H1 (cell line): ENCODE data around the gene MOGAT3. TPM values are rescaled to one million over a fixed set of nuclear protein-coding genes. Genes with fewer than 3 reads are reported as not detected.

Experiments
- CTCF ChIA-PET: fragments of 300-600 bp; sonication (Branson Sonifier 250); formaldehyde crosslinking; loops from one replicate; lab custom pipeline; 2021; ENCODE audit not compliant: partially characterized antibody; lab: Charles Lee
- POLR2A ChIA-PET: fragments of 300-600 bp; sonication (Branson Sonifier 250); formaldehyde crosslinking; loops from one replicate; lab custom pipeline; 2021; ENCODE audit warnings: inconsistent platforms; ENCODE audit not compliant: partially characterized antibody; lab: Charles Lee
- DNase-seq, 2 experiments: peaks; one replicate each; pipeline versions ENCODE4 v3.0.0 to v3.0.0-alpha.2; 2010 to 2022; ENCODE audit warnings: low spot score in 2 of 2, low read depth in 1 of 2, mixed read lengths in 1 of 2
- FAIRE-seq: peaks from 2 replicates; lab custom pipeline; 2011; peaks lifted over from hg19 to GRCh38; lab: Jason Lieb, UNC
- H2AFZ ChIP-seq: 2 replicates; pipeline ENCODE4 v1.8.1; 2012; ENCODE audit warnings: low read length, inconsistent platforms
- H2AK5ac ChIP-seq: 2 replicates; pipeline ENCODE4 v1.6.1; 2013; ENCODE audit warnings: low read depth, low read length
- H2BK120ac ChIP-seq: replicated peaks from 2 replicates; pipeline ENCODE3; 2013; ENCODE audit warnings: low read depth, low read length, inconsistent platforms
- H2BK12ac ChIP-seq: 2 replicates; pipeline ENCODE4 v1.6.1; 2013; ENCODE audit warnings: low read depth, low read length
- H2BK15ac ChIP-seq: 2 replicates; pipeline ENCODE4 v1.6.1; 2013; ENCODE audit warnings: low read length
- H2BK20ac ChIP-seq: 2 replicates; pipeline ENCODE4 v1.6.1; 2013; ENCODE audit warnings: low read length
- H2BK5ac ChIP-seq: 2 replicates; pipeline ENCODE4 v1.6.1; 2013; ENCODE audit warnings: low read depth, low read length
- H3K14ac ChIP-seq: 2 replicates; pipeline ENCODE4 v1.6.1; 2013; ENCODE audit warnings: inconsistent platforms; ENCODE audit not compliant: insufficient read length
- H3K18ac ChIP-seq: 2 replicates; pipeline ENCODE4 v1.6.1; 2013; ENCODE audit warnings: low read length; ENCODE audit errors: extremely low read depth
- H3K23ac ChIP-seq: 2 replicates; pipeline ENCODE4 v1.6.1; 2013; ENCODE audit warnings: inconsistent platforms; ENCODE audit not compliant: insufficient read length
- H3K23me2 ChIP-seq: 2 replicates; pipeline ENCODE4 v1.6.1; 2013; ENCODE audit warnings: low read depth, low read length
- H3K27ac ChIP-seq: 2 replicates; pipeline ENCODE4 v1.6.1; 2011; ENCODE audit warnings: low read depth, low read length, inconsistent platforms
- H3K27me3 ChIP-seq, 4 experiments: replicated peaks in 1 of 4; 1 replicate in 1 of 4; 2 replicates in 3 of 4; pipeline versions ENCODE4 v1.6.1 to v1.8.1; 2011 to 2013; ENCODE audit warnings: low read length in 3 of 4, mild to moderate bottlenecking in 3 of 4, inconsistent platforms in 2 of 4, mixed read lengths in 2 of 4, moderate library complexity in 1 of 4; ENCODE audit not compliant: control insufficient read depth in 3 of 4, insufficient read depth in 3 of 4; ENCODE audit errors: extremely low read depth in 1 of 4
- H3K36me3 ChIP-seq, 4 experiments: 2 replicates each; pipeline versions ENCODE4 v1.6.1 to v1.8.1; 2011 to 2013; ENCODE audit warnings: mild to moderate bottlenecking in 4 of 4, low read length in 3 of 4, moderate library complexity in 2 of 4, control low read depth in 1 of 4, inconsistent platforms in 1 of 4; ENCODE audit not compliant: insufficient read depth in 4 of 4, control insufficient read depth in 2 of 4
- H3K4ac ChIP-seq: replicated peaks from 2 replicates; pipeline ENCODE3; 2013; ENCODE audit warnings: low read length, low read depth, mixed read lengths, inconsistent platforms; ENCODE audit not compliant: insufficient read length
- H3K4me1 ChIP-seq, 4 experiments: replicated peaks in 1 of 4; 1 replicate in 1 of 4; 2 replicates in 3 of 4; pipeline versions ENCODE4 v1.6.1 to v1.8.1; 2011 to 2013; ENCODE audit warnings: low read length in 3 of 4, inconsistent platforms in 2 of 4, mixed read lengths in 1 of 4; ENCODE audit not compliant: insufficient read depth in 4 of 4, control insufficient read depth in 3 of 4
- H3K4me2 ChIP-seq, 2 experiments: 2 replicates each; pipeline versions ENCODE4 v1.6.1 to v1.8.1; 2011 to 2013; ENCODE audit warnings: low read depth in 2 of 2, low read length in 2 of 2, control low read depth in 1 of 2, inconsistent platforms in 1 of 2, mild to moderate bottlenecking in 1 of 2; ENCODE audit not compliant: insufficient read depth in 1 of 2
- H3K4me3 ChIP-seq, 4 experiments: fragments of 200-600, 300-600 bp in 1 of 4; sonication (generic), shearing (Covaris generic), sonication (Bioruptor Twin) in 1 of 4; 2 replicates each; pipeline versions ENCODE4 v1.5.1 to v1.8.1; 2011 to 2016; ENCODE audit warnings: low read length in 4 of 4, low read depth in 3 of 4, control low read depth in 2 of 4, inconsistent platforms in 2 of 4, mild to moderate bottlenecking in 2 of 4, mixed read lengths in 1 of 4, moderate library complexity in 1 of 4; ENCODE audit not compliant: insufficient read depth in 2 of 4; ENCODE audit errors: extremely low read depth in 1 of 4
- H3K56ac ChIP-seq: replicated peaks from 2 replicates; pipeline ENCODE3; 2013; ENCODE audit warnings: low read depth, mild to moderate bottlenecking, mixed read lengths, low read length, inconsistent platforms; ENCODE audit not compliant: insufficient read length
- H3K79me1 ChIP-seq: 2 replicates; pipeline ENCODE4 v1.6.1; 2013; ENCODE audit warnings: low read depth, low read length, control low read depth
- H3K79me2 ChIP-seq, 2 experiments: 2 replicates each; pipeline versions ENCODE4 v1.6.1 to v1.8.1; 2012 to 2013; ENCODE audit warnings: low read length in 2 of 2, mild to moderate bottlenecking in 2 of 2, inconsistent platforms in 1 of 2; ENCODE audit not compliant: insufficient read depth in 2 of 2, control insufficient read depth in 1 of 2
- H3K9ac ChIP-seq, 4 experiments: replicated peaks in 1 of 4; 1 replicate in 1 of 4; 2 replicates in 3 of 4; pipeline versions ENCODE4 v1.6.1 to v1.8.1; 2011 to 2013; ENCODE audit warnings: low read depth in 3 of 4, low read length in 3 of 4, control low read depth in 2 of 4, mild to moderate bottlenecking in 2 of 4, moderate library complexity in 2 of 4, inconsistent platforms in 1 of 4; ENCODE audit errors: extremely low read depth in 1 of 4
- H3K9me3 ChIP-seq, 2 experiments: 2 replicates each; pipeline versions ENCODE4 v1.6.1 to v1.8.1; 2012 to 2013; ENCODE audit warnings: mild to moderate bottlenecking in 2 of 2, moderate library complexity in 2 of 2, control low read depth in 1 of 2, inconsistent platforms in 1 of 2, low read depth in 1 of 2, low read length in 1 of 2, mixed read lengths in 1 of 2; ENCODE audit not compliant: insufficient read depth in 2 of 2
- H4K20me1 ChIP-seq, 2 experiments: replicated peaks in 1 of 2; 2 replicates each; pipeline versions ENCODE3 to v1.8.1; 2011 to 2013; ENCODE audit warnings: inconsistent platforms in 2 of 2, low read length in 2 of 2, mild to moderate bottlenecking in 1 of 2; ENCODE audit not compliant: insufficient read depth in 2 of 2, control insufficient read depth in 1 of 2
- H4K5ac ChIP-seq: 2 replicates; pipeline ENCODE4 v1.6.1; 2013; ENCODE audit warnings: low read length, low read depth, mixed read lengths, inconsistent platforms; ENCODE audit not compliant: insufficient read length
- H4K8ac ChIP-seq: 2 replicates; pipeline ENCODE4 v1.8.0; 2013; ENCODE audit warnings: mild to moderate bottlenecking, moderate library complexity, low read length, inconsistent platforms; ENCODE audit not compliant: insufficient read depth; ENCODE audit errors: extremely low read depth
- H4K91ac ChIP-seq: replicated peaks from 2 replicates; pipeline ENCODE3; 2013; ENCODE audit warnings: low read length, mixed read lengths, inconsistent platforms; ENCODE audit not compliant: insufficient read length
- CBX5 ChIP-seq: fragments of 300-800, 300-1000 bp; sonication (generic); IDR thresholded peaks from 2 replicates; pipeline ENCODE4 v1.7.1; 2016; ENCODE audit warnings: antibody characterized with exemption, low read length, low read depth
- GABPA ChIP-seq: IDR thresholded peaks from 2 replicates; pipeline ENCODE4 v1.6.1; 2011; ENCODE audit warnings: mild to moderate bottlenecking, low read length, moderate library complexity, borderline replicate concordance; ENCODE audit not compliant: insufficient read depth
- GTF2F1 ChIP-seq: IDR thresholded peaks from 2 replicates; pipeline ENCODE4 v1.6.1; 2012; ENCODE audit warnings: low read depth, low read length, improper control_type of control experiment, borderline replicate concordance
- JUN ChIP-seq: IDR thresholded peaks from 2 replicates; pipeline ENCODE4 v1.6.1; 2011; ENCODE audit warnings: low read depth, mild to moderate bottlenecking, improper control_type of control experiment, low read length
- KDM1A ChIP-seq: fragments of 200-600, 300-600 bp; sonication (generic); IDR thresholded peaks from 2 replicates; pipeline ENCODE4 v1.7.1; 2016; ENCODE audit warnings: mild to moderate bottlenecking, low read length, borderline replicate concordance
- SIN3A ChIP-seq, 2 experiments: IDR thresholded peaks in 1 of 2; conservative IDR thresholded peaks in 1 of 2; 2 replicates each; pipeline ENCODE4 v1.6.1; 2011 to 2012; ENCODE audit warnings: low read length in 2 of 2, improper control_type of control experiment in 1 of 2, low read depth in 1 of 2, mild to moderate bottlenecking in 1 of 2
- SIRT6 ChIP-seq: IDR thresholded peaks from one replicate; pipeline ENCODE4 v1.7.1; 2012; ENCODE audit warnings: low read length, inconsistent platforms
- SP1 ChIP-seq: IDR thresholded peaks from 2 replicates; pipeline ENCODE4 v1.6.1; 2011; ENCODE audit warnings: low read depth, low read length
- SRF ChIP-seq: IDR thresholded peaks from 2 replicates; pipeline ENCODE4 v1.6.1; 2011; ENCODE audit warnings: mild to moderate bottlenecking, low read depth, low read length, moderate library complexity
- WGBS, 2 experiments: shearing (Covaris generic) in 1 of 2; methylation state at CpG; one replicate each; pipeline versions ENCODE4 v1.1.6 to v1.1.7; 2013 to 2015; ENCODE audit warnings: low lambda C conversion rate in 2 of 2, mixed read lengths in 2 of 2, inconsistent platforms in 1 of 2, low coverage in 1 of 2, missing lambda C conversion rate in 1 of 2; ENCODE audit not compliant: insufficient replicate concordance in 2 of 2, insufficient coverage in 1 of 2, insufficient read length in 1 of 2; ENCODE audit errors: extremely low coverage in 1 of 2, missing lambda C conversion rate in 1 of 2; 5-methylcytosine and 5-hydroxymethylcytosine counted together
- long read RNA-seq, 2 experiments: library from RNA in 1 of 2; library from capped mRNA in 1 of 2; stranded (forward); transcript quantifications; one replicate each; pipeline ENCODE4 v2.0.0, GENCODE V29; 2021; ENCODE audit warnings: inconsistent platforms in 1 of 2
- polyA minus RNA-seq, 3 experiments: library from RNA; depleted of rRNA, polyadenylated mRNA; stranded (reverse); fragments of >200 nt; gene quantifications; 1 replicate in 2 of 3; 2 replicates in 1 of 3; pipeline ENCODE4 v1.2.3, GENCODE V29; 2011
- polyA plus RNA-seq, 7 experiments: library from polyadenylated mRNA; depleted of rRNA in 3 of 7; stranded (reverse) in 5 of 7; unstranded in 2 of 7; fragments of >200 nt in 5 of 7; fragments of 200-250 nt in 2 of 7; gene quantifications; 1 replicate in 5 of 7; 2 replicates in 1 of 7; 4 replicates in 1 of 7; pipeline versions ENCODE4 v1.2.1 to v1.2.3, GENCODE V29; 2011 to 2013; ENCODE audit warnings: missing spikeins in 2 of 7, mixed read lengths in 2 of 7
- total RNA-seq: library from RNA; stranded (reverse); fragmentation: NEBNext Ultra II Directional; extraction: Animal tissue kit (Norgen Biotek cat#: 25700); gene quantifications from 2 replicates; pipeline ENCODE4 v1.2.1, GENCODE V29; 2021

MOGAT3 gene
- 0.82 TPM in 1 of 2 replicates, not detected in the other for total RNA-seq
- polyA plus RNA-seq (2011; rRNA removed): 0.21 and 0.58 TPM in 2 replicates
- polyA plus RNA-seq (2011; cell fraction: cytosol; rRNA removed): 0.48 TPM
- polyA plus RNA-seq (2011; cell fraction: nucleus; rRNA removed): 0.76 TPM
- 0.23 to 0.61 TPM (median 0.24 TPM) in 3 of 4 replicates, not detected in the other for polyA plus RNA-seq (2012, experiment 1 of 2)
- polyA plus RNA-seq (2012, experiment 2 of 2): 0.14 TPM
- polyA plus RNA-seq (2013, experiment 1 of 2): 0.59 TPM
- 0.72 TPM for polyA plus RNA-seq (2013, experiment 2 of 2)
- 1.9 TPM in 1 of 2 replicates, not detected in the other for polyA minus RNA-seq (2011; rRNA and poly(A)+ RNA removed)
- not detected for polyA minus RNA-seq (2011; cell fraction: cytosol; rRNA and poly(A)+ RNA removed)
- 1.3 TPM for polyA minus RNA-seq (2011; cell fraction: nucleus; rRNA and poly(A)+ RNA removed)
- long read RNA-seq, experiment 1: 0 reads
- long read RNA-seq, experiment 2: 0 reads

GRCh38 chr7:101200862-101201599, at the start of gene MOGAT3:
Gene MOGAT3 (minus strand): TSS chr7:101201036. CDS start chr7:101200854, 182 bp downstream.
- Histone ChIP-seq H2BK15ac (peak within 1 kb of the TSS; percentile 61; the same call in 1 of the 2 replicates), H2BK5ac (peak within 1 kb of the TSS; percentile 52; the same call in 1 of the 2 replicates), H2BK20ac (peak within 1 kb of the TSS; percentile 80; the same call in 1 of the 2 replicates), H3K14ac (no peak within 1 kb of the TSS), H3K79me1 (no peaks in the 10 kb centered on the region), H3K4me3 (peak within 1 kb of the TSS; percentile 37 to 60 (median 47)), H3K23me2 (peaks cover 8% of the 10 kb centered on the region; the same call in 1 of the 2 replicates), H2BK12ac (peak within 1 kb of the TSS; percentile 96; the same call in 1 of the 2 replicates), H3K4ac (no peak within 1 kb of the TSS), H3K27ac (no peak within 1 kb of the TSS), H2AFZ (peak within 1 kb of the TSS; percentile 86; the same call in 1 of the 2 replicates), H3K4me2 (peak within 1 kb of the TSS; percentile 59 to 67), H4K8ac (peak within 1 kb of the TSS; percentile 75; the same call in 1 of the 2 replicates), H3K18ac (peak within 1 kb of the TSS; percentile 97), H4K5ac (no peak within 1 kb of the TSS), H3K79me2 (no peaks in the 10 kb centered on the region), H3K36me3 (no peaks in the 10 kb centered on the region), H2AK5ac (no peak within 1 kb of the TSS), H3K4me1 (peaks cover 5 to 20% (median 13%) of the 10 kb centered on the region in 4 experiments), H3K56ac (peak within 1 kb of the TSS; percentile 16), H3K23ac (no peak within 1 kb of the TSS), H4K20me1 (no peaks in the 10 kb centered on the region), H3K9me3 (no peaks in the 10 kb centered on the region), H2BK120ac (peak within 1 kb of the TSS; percentile 90), H4K91ac (peak within 1 kb of the TSS; percentile 99), H3K9ac (peak within 1 kb of the TSS in 2 of 4 experiments; percentile 25 to 38; a peak in 2 of 7 replicates), H3K27me3 (peaks cover 0 to 16% (median 9%) of the 10 kb centered on the region in 4 experiments; a peak in 5 of 7 replicates)
- ChIA-PET CTCF (interaction anchor here (1.0 to 12.3 kb wide), 11 partner anchors 9 to 142 kb away, joined by 3 to 168 read pairs (median 5); partner anchors contain the start of genes PLOD3 and ZNHIT1), POLR2A (interaction anchor here (0.6 to 4.5 kb wide), 18 partner anchors 9 to 324 kb away, joined by 3 to 17 read pairs (median 4); partner anchors contain the start of genes NAT16, PLOD3, TRIM56 and ZNHIT1)
- FAIRE-seq (no peak), DNase-seq (no peak)
- 55% methylated on average over 18 of the region's 21 CpGs; no CpG with 5 or more reads in 1 of the 2 experiments for WGBS, 2 experiments
- TF ChIP-seq SIRT6 (no peak), KDM1A (no peak), JUN (no peak), GABPA (no peak), SRF (no peak), SIN3A (conservative IDR thresholded peaks at IDR 0.05 in 1 of 2, IDR thresholded peaks at IDR 0.05 in 1 of 2; ENCODE audit: low read depth in 1 of 2, low read length in 2 of 2) (no peak), CBX5 (no peak), GTF2F1 (no peak), SP1 (peak; percentile 56; the same call in 1 of the 2 replicates)
